ENCODE data around the gene COQ8A. TPM values are rescaled to one million over a fixed set of nuclear protein-coding genes. Genes with fewer than 3 reads are reported as not detected.

The COQ8A gene
- total RNA-seq, 1 donor, result 8.4 TPM

DNA sequence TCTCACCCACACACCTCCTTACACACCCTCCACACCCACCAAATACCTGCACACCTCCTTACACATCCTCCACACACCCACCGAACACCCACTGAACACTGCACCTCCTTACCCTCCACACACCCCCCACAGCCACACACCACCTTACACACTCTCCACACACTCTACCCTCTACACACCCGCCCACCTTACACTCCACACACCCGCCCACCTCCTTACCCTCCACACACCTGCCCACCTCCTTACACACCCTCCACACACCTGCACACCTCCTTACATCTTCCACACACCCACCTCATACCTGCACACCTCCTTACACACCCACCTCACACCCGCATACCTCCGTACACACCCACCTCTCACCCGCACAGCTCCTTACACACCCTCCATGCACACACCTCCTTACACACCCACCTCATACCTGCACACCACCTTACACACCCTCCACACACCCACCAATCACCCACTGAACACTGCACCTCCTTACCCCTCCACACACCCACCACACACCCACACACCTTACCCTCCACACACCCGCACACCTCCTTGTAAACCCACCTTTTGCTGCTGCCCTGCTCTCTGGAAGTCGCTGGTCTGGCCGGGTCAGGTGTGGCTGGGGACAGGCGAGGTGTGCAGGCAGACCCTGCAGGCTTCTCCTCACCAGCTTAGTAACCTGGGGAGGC lies 38.5 kb downstream of the COQ8A start:
- H3K4me3 ChIP-seq (ENCODE audit: low read depth, low read length), result no peak overlapping the region
- TF ChIP-seq, protein P1, sequence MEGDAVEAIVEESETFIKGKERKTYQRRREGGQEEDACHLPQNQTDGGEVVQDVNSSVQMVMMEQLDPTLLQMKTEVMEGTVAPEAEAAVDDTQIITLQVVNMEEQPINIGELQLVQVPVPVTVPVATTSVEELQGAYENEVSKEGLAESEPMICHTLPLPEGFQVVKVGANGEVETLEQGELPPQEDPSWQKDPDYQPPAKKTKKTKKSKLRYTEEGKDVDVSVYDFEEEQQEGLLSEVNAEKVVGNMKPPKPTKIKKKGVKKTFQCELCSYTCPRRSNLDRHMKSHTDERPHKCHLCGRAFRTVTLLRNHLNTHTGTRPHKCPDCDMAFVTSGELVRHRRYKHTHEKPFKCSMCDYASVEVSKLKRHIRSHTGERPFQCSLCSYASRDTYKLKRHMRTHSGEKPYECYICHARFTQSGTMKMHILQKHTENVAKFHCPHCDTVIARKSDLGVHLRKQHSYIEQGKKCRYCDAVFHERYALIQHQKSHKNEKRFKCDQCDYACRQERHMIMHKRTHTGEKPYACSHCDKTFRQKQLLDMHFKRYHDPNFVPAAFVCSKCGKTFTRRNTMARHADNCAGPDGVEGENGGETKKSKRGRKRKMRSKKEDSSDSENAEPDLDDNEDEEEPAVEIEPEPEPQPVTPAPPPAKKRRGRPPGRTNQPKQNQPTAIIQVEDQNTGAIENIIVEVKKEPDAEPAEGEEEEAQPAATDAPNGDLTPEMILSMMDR (IDR thresholded peaks at IDR 0.05; ENCODE audit: insufficient read depth, low read length), result no peak
- DNase-seq (ENCODE audit: low read depth), result no peak

DNA sequence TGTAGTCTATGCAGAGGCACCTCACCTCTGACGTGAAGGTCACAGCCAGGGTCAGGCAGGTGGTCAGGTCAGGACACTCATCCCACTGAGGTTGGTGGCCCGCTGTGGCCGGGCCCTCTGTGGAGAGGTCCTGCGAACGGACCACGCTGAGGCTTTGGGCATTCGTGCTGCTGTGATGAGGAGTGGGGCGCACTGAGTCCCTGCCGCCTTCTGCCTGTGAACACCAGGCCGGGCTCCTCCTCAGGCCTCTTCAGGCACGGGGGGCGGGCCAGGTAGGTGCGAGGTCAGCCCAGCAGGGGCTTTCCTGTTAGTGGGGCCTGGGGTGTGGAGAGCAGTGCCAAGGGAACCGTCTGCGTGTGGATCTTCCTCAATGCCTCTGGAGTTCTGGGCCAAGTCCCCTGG lies 39.0 kb downstream of the COQ8A start:
- TF ChIP-seq, protein P1 (IDR thresholded peaks at IDR 0.05; ENCODE audit: insufficient read depth, low read length), result no peak
- H3K4me3 ChIP-seq (ENCODE audit: low read depth, low read length), result no peak overlapping the region
- DNase-seq (ENCODE audit: low read depth), result no peak

DNA sequence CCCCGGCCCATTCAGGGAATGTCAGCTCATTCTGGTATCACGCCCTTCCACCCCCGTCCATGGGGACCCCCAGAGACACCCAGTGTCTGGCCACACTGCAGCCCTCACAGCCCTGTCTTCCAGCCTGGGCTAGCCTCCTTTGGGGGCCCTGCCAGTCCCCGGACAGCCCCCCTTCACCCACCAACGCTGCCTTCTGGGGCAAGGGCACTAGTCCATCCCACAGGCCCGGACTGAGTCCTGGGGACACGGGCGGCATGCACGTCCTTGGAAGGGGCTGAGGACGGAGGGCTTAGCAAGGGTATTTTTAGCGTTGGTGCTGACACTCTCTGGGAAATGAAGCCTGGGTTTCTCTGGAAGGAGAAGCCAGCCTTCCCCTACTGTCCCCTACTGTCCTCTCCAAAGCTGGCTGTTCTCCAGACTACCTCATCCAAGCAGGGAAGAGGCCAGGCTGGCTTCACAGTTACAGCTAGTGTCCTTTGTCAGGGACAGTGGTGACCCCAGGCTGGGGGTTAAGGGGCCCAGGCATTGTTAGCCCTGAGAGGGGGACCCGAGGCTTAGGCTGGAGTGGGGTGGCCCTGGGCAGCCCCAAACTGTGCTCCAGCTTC lies 39.5 kb downstream of the COQ8A start:
- TF ChIP-seq, protein P1 (IDR thresholded peaks at IDR 0.05; ENCODE audit: insufficient read depth, low read length), result no peak
- no peak overlapping the region for H3K4me3 ChIP-seq (ENCODE audit: low read depth, low read length)
- DNase-seq (ENCODE audit: low read depth), result no peak

DNA sequence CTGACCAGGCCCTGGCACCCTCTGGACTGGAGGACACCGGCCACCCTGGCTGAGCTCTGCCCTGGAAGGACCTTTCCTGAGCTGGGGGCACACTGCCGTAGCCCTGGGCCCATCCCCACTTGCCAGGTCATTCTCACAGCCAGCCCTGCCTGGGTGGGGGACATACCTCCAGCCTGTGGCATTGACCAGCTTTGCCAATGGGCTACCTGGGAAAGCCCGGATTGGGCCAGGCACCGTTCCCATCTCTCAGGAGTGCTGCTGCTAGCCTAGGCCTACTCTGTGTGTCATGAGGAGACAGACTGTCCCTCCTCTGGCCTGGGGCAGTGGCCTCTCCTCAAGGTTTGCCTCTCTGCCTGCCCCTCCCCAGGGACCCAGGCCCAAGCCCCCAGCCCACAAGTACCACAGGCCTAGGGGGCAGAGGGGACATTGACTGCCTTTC lies 40.0 kb downstream of the COQ8A start:
- TF ChIP-seq, protein P1 (IDR thresholded peaks at IDR 0.05; ENCODE audit: insufficient read depth, low read length), result no peak
- DNase-seq (ENCODE audit: low read depth), result no peak

DNA sequence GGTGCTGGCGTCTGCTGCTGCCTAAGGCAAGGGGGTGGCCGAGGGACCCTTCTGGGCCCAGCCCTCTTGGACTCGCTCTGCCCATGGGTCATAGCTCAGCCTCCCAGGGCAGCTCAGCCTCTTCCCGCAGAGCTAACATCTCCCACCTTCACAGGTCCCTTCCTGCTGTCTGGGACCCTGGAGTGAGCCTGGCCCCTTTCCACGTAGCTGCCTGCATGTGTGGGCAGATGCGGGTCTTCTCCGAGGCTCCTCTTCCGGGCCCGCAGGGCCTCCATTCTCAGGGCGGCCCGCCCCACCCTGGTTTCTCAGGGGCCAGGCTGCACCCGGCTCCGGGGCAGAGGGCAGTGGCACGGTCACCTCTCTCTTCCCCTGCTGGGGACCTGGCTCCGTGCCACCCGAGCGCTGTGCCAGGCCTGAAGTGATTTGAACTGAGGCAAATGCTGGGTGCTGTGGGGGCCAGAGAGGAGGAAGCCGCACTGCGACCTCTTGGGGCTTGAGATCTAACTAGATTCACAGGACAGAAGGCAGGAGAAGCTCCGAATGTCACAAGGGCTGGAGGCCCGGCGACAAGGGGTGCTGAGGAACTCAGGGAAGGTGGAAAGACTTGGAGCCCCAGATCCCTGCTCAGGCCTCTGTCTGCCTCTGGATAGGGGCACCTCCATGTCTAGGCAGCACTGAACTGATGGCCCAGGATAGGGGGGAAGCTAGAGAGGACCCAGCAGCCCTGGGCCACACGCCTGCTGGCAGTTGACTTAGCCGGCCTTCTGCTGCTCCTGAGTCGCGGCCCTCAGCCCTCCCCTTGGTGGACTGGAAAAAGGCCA lies 40.7 kb downstream of the COQ8A start:
- H3K4me3 ChIP-seq (ENCODE audit: low read depth, low read length), result no peak overlapping the region
- TF ChIP-seq, protein P1 (IDR thresholded peaks at IDR 0.05; ENCODE audit: insufficient read depth, low read length), result no peak
- DNase-seq (ENCODE audit: low read depth), result no peak

More for the DNA sequence above, 40.0 kb downstream of the COQ8A start:
- no peak overlapping the region for H3K4me3 ChIP-seq (ENCODE audit: low read depth, low read length)

DNA sequence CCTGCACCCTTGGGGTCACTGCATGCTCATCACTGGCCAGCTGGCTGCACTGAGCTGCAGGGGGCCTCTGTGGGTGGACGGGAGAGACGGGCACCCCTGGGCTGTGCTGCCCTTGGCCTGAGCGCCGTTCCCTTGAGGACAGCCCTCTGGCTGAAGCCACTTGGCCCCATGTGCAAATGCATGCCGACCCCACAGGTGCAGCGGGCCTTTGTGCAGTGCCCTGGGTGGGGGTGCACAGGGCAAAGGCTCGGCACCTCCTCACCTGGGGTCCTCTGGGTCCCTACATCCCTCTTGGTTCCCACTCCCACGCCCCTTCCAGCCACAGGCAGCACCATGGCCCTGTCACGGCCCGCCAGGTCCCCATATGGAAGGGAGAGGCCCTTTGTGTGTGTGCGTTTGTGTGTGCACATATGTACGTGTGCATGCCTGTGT lies 41.3 kb downstream of the COQ8A start:
- no peak overlapping the region for H3K4me3 ChIP-seq (ENCODE audit: low read depth, low read length)
- TF ChIP-seq, protein P1 (IDR thresholded peaks at IDR 0.05; ENCODE audit: insufficient read depth, low read length), result no peak
- DNase-seq (ENCODE audit: low read depth), result no peak

All from fibroblast of the aortic adventitia (primary cell).